ENCODE data around the gene METAP1D.
A peak's percentile ranks its signal among the peaks of the same experiment; 100 is the strongest.
"Not testable (repeated sequence)": the region's sequence is repeated elsewhere in the genome, so short reads cannot be mapped to it uniquely, and the experiment has no call there.

The METAP1D gene

DNA sequence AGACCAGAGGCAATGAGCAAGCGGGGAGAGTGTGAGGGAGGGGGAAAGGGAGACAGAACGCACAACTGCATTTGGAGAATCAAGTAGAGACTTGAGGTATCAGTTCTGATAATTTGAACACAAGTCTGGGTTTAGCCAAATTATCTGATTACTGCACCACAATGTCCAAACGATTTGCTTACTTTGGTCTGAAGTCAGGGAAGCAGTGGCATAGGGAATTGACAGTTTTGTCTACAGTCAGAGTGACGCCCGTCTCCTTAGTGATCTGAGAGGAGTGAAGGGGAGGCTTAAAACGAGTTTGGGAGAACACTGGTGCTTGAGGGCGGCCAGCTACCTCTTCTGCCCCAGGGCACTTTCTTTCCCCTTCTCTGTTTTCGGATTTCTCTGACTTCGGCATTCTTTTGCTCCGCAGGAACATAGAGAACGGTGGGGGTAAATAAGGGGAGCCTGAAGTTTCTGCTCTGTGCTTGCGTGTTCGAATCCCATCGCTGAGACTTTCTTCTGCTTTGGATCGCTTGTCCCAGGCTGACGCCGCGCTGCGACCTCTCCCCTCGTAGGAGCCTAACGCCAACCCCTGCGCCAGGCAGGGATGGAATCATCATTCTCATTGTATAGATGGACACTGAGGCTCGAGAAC lies 105.8 kb downstream of the METAP1D start:
- H3K4me1 ChIP-seq (ENCODE audit: control insufficient read depth, insufficient read depth, low read length): peaks cover 12% of the 10 kb centered on the region
- DNase-seq (ENCODE audit: low read depth, low spot score): no peak
- no CpG with 5 or more reads among the region's 23 CpGs for WGBS (ENCODE audit: insufficient coverage, insufficient read length)

DNA sequence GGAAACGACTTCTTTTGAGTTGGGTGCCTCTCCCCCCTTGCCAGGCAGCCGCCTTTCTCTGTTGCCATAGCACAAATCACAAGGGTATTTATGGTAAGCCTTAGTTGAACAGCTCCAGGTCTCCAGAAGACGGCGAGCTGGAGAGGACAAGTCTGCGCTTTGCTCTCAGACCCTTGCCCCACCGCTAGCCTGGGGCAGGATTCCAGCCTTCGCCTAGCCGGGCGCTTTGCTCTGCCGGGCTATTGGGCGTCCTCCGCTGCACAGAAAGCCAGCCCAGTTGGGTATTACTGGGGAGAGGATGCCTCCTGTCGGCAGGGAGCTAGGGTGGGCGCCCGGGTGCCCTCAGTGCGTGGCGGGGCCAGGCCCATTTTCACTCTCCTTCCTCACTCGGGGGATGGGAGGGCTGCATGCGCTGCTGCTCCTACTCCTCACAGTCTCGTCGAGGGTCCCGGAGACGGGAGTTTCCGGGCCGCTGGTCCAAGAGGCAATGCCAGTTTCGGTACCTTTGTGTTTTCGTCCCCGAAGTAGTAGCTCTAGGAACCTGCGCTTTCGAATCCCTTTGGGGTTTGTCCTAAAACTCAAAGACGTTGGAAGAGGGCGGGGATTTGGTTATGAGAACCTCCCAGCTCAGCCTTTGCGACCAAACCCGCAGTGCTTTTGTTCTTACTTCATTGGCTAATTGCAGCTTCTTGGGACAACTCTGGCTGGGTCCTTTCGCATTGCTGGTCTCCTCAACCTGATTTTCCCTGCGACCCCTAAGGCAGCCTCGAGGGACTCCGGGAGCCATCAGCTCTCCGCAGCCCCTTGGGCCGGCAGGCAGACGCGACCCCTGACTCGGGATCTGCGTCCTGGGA lies 106.6 kb downstream of the METAP1D start:
- Histone ChIP-seq H3K27me3 (ENCODE audit: control insufficient read depth, insufficient read depth, low read length) (peaks cover 73% of the 10 kb centered on the region), H3K9me3 (ENCODE audit: control insufficient read depth, insufficient read depth, low read length) (no peaks in the 10 kb centered on the region), H3K27ac (ENCODE audit: low read length) (no peak overlapping the region), H3K4me1 (ENCODE audit: control insufficient read depth, insufficient read depth, low read length) (peaks cover 12% of the 10 kb centered on the region), H3K36me3 (ENCODE audit: control insufficient read depth, insufficient read depth, low read length) (no peaks in the 10 kb centered on the region), H3K4me3 (ENCODE audit: low read length) (peak overlapping the region; percentile 2; the same call in 1 of the 2 replicates)
- DNase-seq (ENCODE audit: low read depth, low spot score): no peak
- no CpG with 5 or more reads among the region's 44 CpGs for WGBS (ENCODE audit: insufficient coverage, insufficient read length)

More for the DNA sequence above, 105.8 kb downstream of the METAP1D start:
- Histone ChIP-seq H3K9me3 (ENCODE audit: control insufficient read depth, insufficient read depth, low read length) (no peaks in the 10 kb centered on the region), H3K27ac (ENCODE audit: low read length) (no peak overlapping the region), H3K36me3 (ENCODE audit: control insufficient read depth, insufficient read depth, low read length) (no peaks in the 10 kb centered on the region), H3K4me3 (ENCODE audit: low read length) (peak overlapping the region; percentile 2; the same call in 1 of the 2 replicates), H3K27me3 (ENCODE audit: control insufficient read depth, insufficient read depth, low read length) (peaks cover 80% of the 10 kb centered on the region)

DNA sequence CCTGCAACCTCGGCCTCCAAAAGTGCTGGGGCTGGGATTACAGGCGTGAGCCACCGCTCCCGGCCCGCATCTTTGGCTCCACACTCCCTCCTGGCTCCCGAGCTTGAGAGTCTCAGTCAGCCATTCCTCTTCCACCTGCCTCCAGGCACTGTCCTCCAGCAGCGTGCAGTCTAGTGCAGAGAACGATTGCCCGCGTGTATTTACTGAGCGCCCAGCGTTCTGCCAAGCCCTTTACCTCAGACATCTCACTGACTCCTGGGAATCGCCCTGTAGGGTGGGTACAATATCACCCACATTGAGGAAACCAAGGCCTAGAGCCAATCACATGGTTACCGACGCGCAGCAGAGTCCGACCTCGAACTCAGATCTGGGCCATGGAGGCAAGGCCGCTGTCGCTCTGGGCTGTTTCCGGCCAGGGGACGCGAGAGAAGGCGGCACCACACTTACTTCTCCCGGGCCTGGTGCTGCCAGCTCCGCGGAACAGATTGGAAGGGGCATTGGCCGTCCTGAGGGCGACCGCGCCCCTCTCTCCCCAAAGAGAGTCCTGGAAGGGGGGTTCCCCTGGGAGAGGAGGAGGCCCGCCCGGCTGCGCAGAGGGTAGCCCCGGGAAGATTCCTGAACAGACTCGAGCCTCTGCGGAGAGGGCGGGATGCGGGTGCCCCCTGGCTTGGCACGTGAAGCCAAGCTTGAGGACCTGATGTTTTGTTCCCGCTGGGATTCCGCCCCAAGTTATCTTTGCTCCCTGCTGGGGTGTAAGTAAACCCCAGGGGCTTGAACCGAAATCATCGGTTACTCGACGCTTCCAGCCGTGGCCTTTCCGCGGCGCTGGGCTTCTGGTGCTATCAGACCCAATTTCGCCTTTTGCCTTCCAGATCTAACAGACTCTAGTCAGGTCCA lies 108.2 kb downstream of the METAP1D start:
- no peaks in the 10 kb centered on the region for H3K36me3 ChIP-seq (ENCODE audit: control insufficient read depth, insufficient read depth, low read length)
- peaks cover 66% of the 10 kb centered on the region for H3K27me3 ChIP-seq (ENCODE audit: control insufficient read depth, insufficient read depth, low read length)
- H3K4me1 ChIP-seq (ENCODE audit: control insufficient read depth, insufficient read depth, low read length): peaks cover 10% of the 10 kb centered on the region
- no peak for DNase-seq (ENCODE audit: low read depth, low spot score)
- no CpG with 5 or more reads among the region's 51 CpGs for WGBS (ENCODE audit: insufficient coverage, insufficient read length)
- no peak overlapping the region for H3K27ac ChIP-seq (ENCODE audit: low read length)
- no peak overlapping the region for H3K4me3 ChIP-seq (ENCODE audit: low read length)
- H3K9me3 ChIP-seq (ENCODE audit: control insufficient read depth, insufficient read depth, low read length): no peaks in the 10 kb centered on the region

DNA sequence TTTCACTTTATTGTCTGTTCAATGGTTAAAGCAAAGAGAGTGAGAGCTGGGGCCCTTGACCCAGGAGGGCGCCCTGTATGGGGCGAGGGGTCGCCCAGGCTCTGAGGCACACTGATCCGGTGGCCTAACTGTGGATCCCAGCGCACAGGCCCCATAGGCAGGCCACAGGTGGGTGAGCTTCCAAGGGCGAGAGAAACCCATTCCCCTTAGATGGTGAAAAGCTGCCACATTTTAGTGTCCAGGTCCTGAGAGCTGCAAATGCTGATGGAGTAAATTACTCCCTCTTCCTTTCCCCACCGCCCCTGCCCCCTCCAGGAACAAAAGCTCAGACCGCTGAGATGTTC lies 108.8 kb downstream of the METAP1D start:
- Histone ChIP-seq H3K27me3 (ENCODE audit: control insufficient read depth, insufficient read depth, low read length) (peaks cover 60% of the 10 kb centered on the region), H3K4me3 (ENCODE audit: low read length) (no peak overlapping the region)
- no CpG with 5 or more reads among the region's 8 CpGs for WGBS (ENCODE audit: insufficient coverage, insufficient read length)

DNA sequence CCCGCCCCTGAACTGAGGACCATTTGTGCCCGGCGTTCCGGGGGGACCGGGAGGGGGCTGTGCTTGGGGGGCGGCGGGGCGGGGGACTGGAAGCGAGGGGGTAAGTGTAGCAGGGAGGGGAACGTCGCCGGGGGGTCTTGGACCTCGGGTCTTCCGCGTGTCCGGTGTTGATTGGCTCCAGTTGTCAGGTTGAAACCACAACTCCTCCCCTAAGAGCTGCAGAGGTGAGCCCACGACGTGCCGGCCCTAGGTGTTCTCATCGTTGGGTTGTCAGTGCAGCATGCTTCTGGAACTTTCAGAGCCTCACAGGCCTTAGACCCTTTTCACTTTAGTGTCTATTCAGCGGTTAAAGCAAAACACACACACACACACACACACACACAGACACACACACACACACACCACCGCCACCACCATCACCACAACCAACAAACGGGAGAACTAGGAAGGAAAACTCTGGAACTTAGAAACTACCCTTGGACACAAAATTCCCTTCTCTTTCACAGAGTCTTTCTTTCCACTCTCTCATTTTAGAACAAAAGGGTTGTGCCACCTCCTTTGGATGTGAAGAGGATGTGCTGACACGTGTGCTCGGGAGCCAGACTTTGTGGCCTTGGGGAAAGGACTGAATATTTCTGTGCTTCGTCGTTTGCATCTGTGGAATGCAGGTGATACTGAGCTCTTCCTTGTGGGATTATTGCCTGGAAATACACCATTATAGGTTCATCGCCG lies 109.7 kb downstream of the METAP1D start:
- peaks cover 10% of the 10 kb centered on the region for H3K4me1 ChIP-seq (ENCODE audit: control insufficient read depth, insufficient read depth, low read length)
- no peak overlapping the region for H3K27ac ChIP-seq (ENCODE audit: low read length)
- WGBS (ENCODE audit: insufficient coverage, insufficient read length): no CpG with 5 or more reads among the region's 29 CpGs
- no peak for DNase-seq (ENCODE audit: low read depth, low spot score)
- H3K4me3 ChIP-seq (ENCODE audit: low read length): peak overlapping the region; percentile 23; the same call in 1 of the 2 replicates
- H3K27me3 ChIP-seq (ENCODE audit: control insufficient read depth, insufficient read depth, low read length): peaks cover 55% of the 10 kb centered on the region
- H3K9me3 ChIP-seq (ENCODE audit: control insufficient read depth, insufficient read depth, low read length): no peaks in the 10 kb centered on the region
- no peaks in the 10 kb centered on the region for H3K36me3 ChIP-seq (ENCODE audit: control insufficient read depth, insufficient read depth, low read length)

More for the DNA sequence above, 108.8 kb downstream of the METAP1D start:
- H3K4me1 ChIP-seq (ENCODE audit: control insufficient read depth, insufficient read depth, low read length): peaks cover 10% of the 10 kb centered on the region
- H3K9me3 ChIP-seq (ENCODE audit: control insufficient read depth, insufficient read depth, low read length): no peaks in the 10 kb centered on the region
- no peak overlapping the region for H3K27ac ChIP-seq (ENCODE audit: low read length)
- no peak for DNase-seq (ENCODE audit: low read depth, low spot score)
- no peaks in the 10 kb centered on the region for H3K36me3 ChIP-seq (ENCODE audit: control insufficient read depth, insufficient read depth, low read length)

DNA sequence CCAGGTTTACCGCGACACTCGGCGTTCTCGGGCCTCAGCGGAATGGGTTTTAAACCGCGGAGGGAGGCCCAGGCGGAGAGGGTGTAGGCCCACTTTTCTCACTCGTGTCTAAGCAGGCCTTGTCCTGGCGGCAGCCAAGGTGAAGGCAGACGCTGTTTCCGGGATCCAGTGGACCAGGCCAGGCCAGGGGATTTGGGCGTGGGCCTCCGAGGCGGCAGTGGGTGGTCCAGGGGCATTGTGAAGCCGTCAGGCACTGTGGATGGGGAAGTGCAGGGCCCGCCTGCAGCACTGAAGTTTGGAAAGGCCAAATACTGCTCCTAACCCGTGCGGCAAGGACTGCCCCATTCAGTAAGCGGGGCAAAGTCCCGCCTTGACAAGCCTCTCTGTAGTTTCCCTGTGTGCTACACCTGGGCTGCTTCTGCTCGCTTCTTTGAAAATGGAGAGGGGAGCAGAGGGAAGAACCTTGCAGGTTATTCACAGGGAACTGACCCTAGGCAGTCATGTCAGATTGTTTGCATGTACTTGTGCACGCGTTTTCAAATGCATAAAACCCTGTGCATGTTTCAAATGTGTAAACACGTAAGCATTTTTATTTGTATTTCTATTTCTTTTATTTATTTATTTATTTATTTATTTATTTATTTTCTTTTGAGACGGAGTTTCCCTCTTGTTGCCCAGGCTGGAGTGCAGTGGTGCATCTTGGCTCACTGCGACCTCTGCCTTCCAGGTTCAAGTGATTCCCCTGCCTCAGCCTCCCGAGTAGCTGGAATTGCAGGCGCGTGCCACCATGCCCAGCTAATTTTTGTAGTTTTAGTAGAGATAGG lies 110.4 kb downstream of the METAP1D start:
- Histone ChIP-seq H3K36me3 (ENCODE audit: control insufficient read depth, insufficient read depth, low read length) (no peaks in the 10 kb centered on the region), H3K4me1 (ENCODE audit: control insufficient read depth, insufficient read depth, low read length) (peaks cover 10% of the 10 kb centered on the region), H3K9me3 (ENCODE audit: control insufficient read depth, insufficient read depth, low read length) (no peaks in the 10 kb centered on the region), H3K4me3 (ENCODE audit: low read length) (peak overlapping the region; percentile 23; the same call in 1 of the 2 replicates), H3K27ac (ENCODE audit: low read length) (no peak overlapping the region), H3K27me3 (ENCODE audit: control insufficient read depth, insufficient read depth, low read length) (peaks cover 49% of the 10 kb centered on the region)
- DNase-seq (ENCODE audit: low read depth, low spot score): no peak
- WGBS (ENCODE audit: insufficient coverage, insufficient read length): no CpG with 5 or more reads among the region's 31 CpGs

DNA sequence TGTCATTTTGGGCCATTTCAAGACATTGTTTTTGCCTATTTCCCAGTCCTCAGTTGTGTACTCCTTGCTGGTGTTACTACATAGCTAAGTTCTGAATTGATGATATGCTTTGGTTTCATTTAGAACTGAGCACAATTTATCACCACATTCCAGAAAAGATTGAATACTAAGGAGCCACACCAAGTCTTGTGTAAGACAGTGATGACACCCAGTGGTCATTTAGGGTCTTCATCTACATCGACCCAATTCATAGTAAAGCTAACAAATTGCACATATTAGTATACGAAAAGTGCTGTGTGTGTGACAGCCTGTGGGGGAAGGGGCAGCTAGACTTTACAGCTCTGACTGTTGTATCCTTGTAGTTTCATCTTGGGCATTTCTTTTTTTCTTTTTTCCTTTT lies 113.9 kb downstream of the METAP1D start:
- no peaks in the 10 kb centered on the region for H3K9me3 ChIP-seq (ENCODE audit: control insufficient read depth, insufficient read depth, low read length)
- DNase-seq (ENCODE audit: low read depth, low spot score): no peak
- WGBS (ENCODE audit: insufficient coverage, insufficient read length): no CpG with 5 or more reads among the region's 2 CpGs

DNA sequence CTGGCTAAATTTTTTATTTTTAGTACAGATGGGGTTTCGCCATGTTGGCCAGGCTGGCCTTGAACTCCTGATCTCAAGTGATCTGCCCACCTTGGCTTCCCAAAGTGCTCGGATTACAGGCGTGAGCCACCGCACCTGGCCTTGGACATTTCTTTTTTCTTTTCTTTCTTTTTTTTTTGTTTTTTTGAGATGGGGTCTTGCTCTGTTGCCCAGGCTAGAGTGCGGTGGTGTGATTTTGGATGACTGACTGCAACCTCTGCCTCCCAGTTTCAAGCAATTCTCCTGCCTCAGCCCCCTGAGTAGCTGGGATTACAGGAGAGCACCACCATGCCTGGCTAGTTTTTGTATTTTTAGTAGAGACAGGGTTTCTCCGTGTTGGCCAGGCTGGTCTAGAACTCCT lies 114.4 kb downstream of the METAP1D start:
- not testable (repeated sequence) for H3K9me3 ChIP-seq (ENCODE audit: control insufficient read depth, insufficient read depth, low read length); DNase-seq (ENCODE audit: low read depth, low spot score); H3K27ac ChIP-seq (ENCODE audit: low read length); H3K4me1 ChIP-seq (ENCODE audit: control insufficient read depth, insufficient read depth, low read length); H3K36me3 ChIP-seq (ENCODE audit: control insufficient read depth, insufficient read depth, low read length); H3K4me3 ChIP-seq (ENCODE audit: low read length)
- H3K27me3 ChIP-seq (ENCODE audit: control insufficient read depth, insufficient read depth, low read length): peaks cover 12% of the 10 kb centered on the region
- no CpG with 5 or more reads among the region's 6 CpGs for WGBS (ENCODE audit: insufficient coverage, insufficient read length)

More for the DNA sequence above, 113.9 kb downstream of the METAP1D start:
- peaks cover 6% of the 10 kb centered on the region for H3K4me1 ChIP-seq (ENCODE audit: control insufficient read depth, insufficient read depth, low read length)
- no peaks in the 10 kb centered on the region for H3K36me3 ChIP-seq (ENCODE audit: control insufficient read depth, insufficient read depth, low read length)
- peaks cover 16% of the 10 kb centered on the region for H3K27me3 ChIP-seq (ENCODE audit: control insufficient read depth, insufficient read depth, low read length)
- H3K27ac ChIP-seq (ENCODE audit: low read length): no peak overlapping the region
- H3K4me3 ChIP-seq (ENCODE audit: low read length): no peak overlapping the region

DNA sequence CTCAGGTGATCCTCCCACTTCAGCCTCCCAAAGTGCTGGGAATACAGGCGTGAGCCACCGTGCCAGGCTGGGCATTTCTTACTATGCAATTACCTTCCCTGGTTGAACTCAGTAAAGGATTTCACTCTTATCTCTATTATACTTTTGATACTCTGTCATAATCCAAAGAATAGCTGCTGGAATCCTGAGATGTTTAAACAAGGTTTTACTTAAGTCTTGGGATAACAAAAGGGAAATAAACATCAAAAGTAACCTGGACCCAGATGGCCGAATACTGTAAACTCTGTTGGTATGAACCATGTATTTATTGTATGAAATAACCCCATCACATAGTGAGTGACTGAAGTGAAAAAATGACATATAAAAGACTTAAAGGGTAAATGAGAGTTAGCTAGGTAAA lies 114.8 kb downstream of the METAP1D start:
- no CpG with 5 or more reads among the region's 3 CpGs for WGBS (ENCODE audit: insufficient coverage, insufficient read length)
- Histone ChIP-seq H3K9me3 (ENCODE audit: control insufficient read depth, insufficient read depth, low read length) (no peaks in the 10 kb centered on the region), H3K27me3 (ENCODE audit: control insufficient read depth, insufficient read depth, low read length) (peaks cover 8% of the 10 kb centered on the region), H3K4me3 (ENCODE audit: low read length) (no peak overlapping the region), H3K36me3 (ENCODE audit: control insufficient read depth, insufficient read depth, low read length) (no peaks in the 10 kb centered on the region), H3K4me1 (ENCODE audit: control insufficient read depth, insufficient read depth, low read length) (peaks cover 4% of the 10 kb centered on the region), H3K27ac (ENCODE audit: low read length) (no peak overlapping the region)
- DNase-seq (ENCODE audit: low read depth, low spot score): no peak

Data from iPS DF 6.9 (cell line).